ENCODE results near the gene SPNS3. TPM values are rescaled to one million over a fixed set of nuclear protein-coding genes. Genes with fewer than 3 reads are reported as not detected.

Gene SPNS3
- total RNA-seq, 2 donors from 2014 or later: 0.42 to 0.59 TPM

DNA sequence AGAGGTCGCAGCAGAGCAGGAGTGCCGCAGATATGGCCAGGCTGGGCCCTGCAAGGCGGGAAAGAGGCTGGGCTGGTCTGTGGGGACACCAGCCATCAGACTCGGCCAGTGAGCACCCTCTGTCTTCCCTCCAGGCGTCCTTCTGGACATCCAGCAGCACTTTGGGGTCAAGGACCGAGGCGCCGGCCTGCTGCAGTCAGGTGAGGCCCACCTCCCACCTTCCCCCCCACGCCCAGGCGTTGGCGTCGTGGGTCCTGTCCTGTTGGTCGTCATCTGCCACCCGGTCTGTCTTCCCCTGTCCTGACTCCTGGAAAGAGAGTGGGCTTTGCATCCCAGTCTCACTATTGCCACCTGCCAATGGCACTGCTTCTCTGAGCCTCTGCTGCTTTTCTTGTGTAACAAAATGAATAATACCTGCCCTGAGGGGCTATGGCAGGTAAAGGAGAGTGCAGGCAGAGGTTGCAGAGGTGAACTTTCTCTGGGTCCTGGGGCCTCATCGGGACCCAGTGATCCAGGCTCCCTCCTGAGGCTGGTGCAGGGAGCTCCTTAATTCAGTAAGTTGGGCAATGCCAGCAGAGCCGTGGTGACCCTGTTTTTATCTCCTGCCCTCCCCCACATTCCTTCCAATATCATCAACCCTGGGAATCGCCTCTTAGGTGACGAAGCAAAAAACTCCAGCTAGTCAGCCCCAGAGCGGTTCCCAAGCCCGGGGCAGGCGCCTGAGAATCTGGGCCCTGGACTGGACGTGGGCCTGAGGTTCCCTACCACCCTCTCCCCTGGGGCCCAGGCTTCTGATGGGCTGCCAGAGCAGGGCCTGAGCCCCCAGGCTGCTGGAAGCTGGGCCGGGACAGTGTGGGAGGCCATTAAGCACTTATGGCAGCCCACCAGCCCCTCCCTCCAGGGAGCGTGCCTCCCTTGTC lies 79.6 kb downstream of the SPNS3 start:
- no peak for DNase-seq
- no peak for ATAC-seq
- intact Hi-C loops (cut with DNase I): no loop called here

GRCh38 chr17:4514206-4514605 lies 80.5 kb downstream of the SPNS3 start:
- no peak for ATAC-seq
- no peak for DNase-seq
- intact Hi-C loops (cut with DNase I): no loop called here

GRCh38 chr17:4514779-4515178 lies 81.0 kb downstream of the SPNS3 start:
- DNase-seq: no peak
- no peak for ATAC-seq
- intact Hi-C loops (cut with DNase I): no loop called here

- no peak for ATAC-seq
- intact Hi-C loops (cut with DNase I): no loop called here
- no peak for DNase-seq
Measured at GRCh38 chr17:4515501-4515900, 81.8 kb downstream of the SPNS3 start.

DNA sequence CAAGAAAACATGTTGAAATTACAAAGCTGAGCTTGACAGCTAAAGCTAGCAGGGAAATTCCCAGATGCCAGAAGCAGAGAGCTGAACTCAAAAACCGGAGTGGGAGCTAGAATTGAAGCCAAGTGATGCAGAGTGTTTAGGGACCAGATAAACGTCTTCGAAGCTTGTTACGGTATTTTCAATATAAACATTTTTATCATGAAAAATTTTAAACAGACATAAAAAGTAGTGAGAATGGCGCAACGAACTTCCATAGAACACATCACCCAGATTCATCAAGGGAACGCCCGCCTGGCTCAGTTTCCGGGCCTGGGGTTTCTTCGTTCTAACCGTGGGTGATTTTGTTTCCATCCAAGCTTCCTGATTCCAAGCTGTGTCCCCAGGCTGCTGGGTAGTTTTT lies 83.0 kb downstream of the SPNS3 start:
- intact Hi-C loops (cut with DNase I): no loop called here
- DNase-seq: peak; percentile 69

DNA sequence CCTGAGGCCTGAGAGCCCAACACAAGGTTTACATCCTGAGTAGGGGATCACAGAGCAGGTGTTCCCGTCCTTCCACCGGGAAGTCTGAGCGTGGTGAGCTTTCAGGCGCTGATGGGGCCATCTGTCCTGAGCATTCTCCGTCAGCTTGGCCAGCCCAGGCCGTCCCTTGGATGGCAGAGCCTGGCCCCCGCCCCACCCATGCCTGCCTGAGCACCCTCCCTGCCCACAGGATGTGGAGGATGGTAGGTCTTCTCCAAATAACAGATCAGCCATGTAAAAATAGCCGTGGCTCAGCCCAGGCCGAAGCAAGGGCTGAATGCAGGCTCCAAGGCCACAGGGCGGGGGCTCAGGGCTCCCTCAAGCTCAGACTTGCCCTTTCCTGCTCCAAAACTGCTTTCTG lies 85.2 kb downstream of the SPNS3 start:
- peak in 1 of 2 donors; percentile 2 for ATAC-seq
- no peak for DNase-seq
- intact Hi-C loops (cut with DNase I): no loop called here

More for the DNA sequence above, 83.0 kb downstream of the SPNS3 start:
- peak in 1 of 2 donors; percentile 2 for ATAC-seq

DNA sequence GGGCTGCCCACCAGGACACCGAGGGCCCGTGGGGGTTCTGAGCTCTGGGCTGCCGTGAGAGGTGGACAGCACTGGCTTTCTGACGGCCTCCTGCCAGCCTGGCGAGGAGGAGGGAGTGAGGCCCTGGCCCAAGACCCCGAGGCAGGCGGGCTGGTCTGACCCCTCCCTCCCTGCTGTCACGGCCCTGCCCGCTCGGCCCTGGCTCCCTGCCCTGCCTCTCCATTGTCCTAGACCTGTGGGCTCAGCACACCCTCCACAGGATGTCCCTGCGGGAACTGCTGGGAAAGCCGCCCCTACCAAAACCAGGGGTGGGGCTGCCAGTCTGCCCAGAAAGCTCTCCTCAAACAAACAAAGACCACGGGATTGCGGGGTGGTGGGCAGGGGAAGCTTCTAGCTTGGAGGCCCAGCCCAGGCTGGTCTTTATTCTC lies 85.6 kb downstream of the SPNS3 start:
- ATAC-seq: peak; percentile 48 to 54
- DNase-seq: peak; percentile 85
- intact Hi-C loops (cut with DNase I): no loop called here

DNA sequence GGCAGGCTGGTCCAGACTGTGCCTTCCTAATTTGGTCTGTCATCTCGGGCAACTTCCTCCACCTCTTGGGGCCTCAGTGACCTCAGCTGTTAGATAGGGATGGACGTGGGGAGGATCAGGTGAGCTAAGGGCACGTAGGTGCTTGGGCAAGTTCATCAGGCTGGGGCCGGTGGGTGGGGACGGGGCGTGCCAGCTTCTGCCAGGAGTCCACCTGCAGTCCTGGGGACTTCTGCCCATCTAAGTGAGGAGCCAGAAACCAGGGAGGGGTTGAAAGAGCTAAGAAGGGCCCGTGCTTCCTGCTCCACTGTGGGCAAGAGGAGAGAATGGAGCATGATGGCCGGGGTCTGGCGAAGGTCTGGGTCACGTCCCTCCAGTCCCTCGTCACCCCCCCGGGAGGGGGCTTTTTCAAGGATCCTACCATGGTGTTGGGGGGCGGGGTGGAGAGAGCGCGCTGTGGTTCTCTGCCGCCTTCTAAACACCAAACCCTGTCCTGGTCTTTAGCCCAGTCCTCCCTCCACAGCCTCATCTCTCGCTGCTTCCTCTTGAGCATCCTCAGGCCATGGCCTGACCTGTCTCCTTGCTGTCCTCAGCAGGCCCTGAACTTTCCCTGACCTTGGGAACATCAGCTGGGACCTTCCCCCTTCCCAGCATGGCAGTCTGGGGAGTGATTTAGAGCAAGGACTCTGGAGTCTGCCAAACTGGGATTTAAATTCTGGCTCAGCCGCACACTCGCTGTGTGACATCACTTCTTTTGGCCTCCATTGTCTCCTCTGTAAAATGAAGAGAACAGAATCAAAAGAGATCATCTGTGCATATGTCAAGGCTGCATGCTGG lies 86.5 kb downstream of the SPNS3 start:
- intact Hi-C loops (cut with DNase I): no loop called here
- no peak for ATAC-seq
- no peak for DNase-seq

- intact Hi-C loops (cut with DNase I): no loop called here
- DNase-seq (no peak), ATAC-seq (peak; percentile 20 to 65)
Measured at GRCh38 chr17:4520894-4521600, 87.3 kb downstream of the SPNS3 start.

GRCh38 chr17:4522661-4523060 lies 88.9 kb downstream of the SPNS3 start:
- ATAC-seq (no peak), DNase-seq (peak; percentile 65)
- intact Hi-C loops (cut with DNase I): no loop called here

DNA sequence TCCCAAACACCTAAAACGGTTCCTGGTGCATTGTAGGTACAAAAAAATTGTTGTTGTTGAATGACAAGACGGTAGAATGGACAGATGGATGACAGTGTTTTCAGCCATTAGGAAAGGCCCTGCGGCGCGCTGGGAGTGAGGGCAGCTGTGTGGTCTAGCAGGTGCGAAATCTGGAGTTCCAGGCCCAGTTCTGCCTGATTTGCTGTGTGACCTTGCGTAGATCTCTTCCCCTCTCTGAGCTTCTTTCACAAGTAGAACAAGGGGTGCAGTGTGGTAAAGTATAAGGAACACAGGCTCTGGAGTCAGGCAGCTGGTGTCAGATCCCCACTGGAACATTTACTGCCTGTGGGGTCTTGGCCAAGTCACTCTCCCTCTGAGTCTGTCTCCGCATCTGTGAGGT lies 90.2 kb downstream of the SPNS3 start:
- DNase-seq (no peak), ATAC-seq (no peak)
- intact Hi-C loops (cut with DNase I): no loop called here

DNA sequence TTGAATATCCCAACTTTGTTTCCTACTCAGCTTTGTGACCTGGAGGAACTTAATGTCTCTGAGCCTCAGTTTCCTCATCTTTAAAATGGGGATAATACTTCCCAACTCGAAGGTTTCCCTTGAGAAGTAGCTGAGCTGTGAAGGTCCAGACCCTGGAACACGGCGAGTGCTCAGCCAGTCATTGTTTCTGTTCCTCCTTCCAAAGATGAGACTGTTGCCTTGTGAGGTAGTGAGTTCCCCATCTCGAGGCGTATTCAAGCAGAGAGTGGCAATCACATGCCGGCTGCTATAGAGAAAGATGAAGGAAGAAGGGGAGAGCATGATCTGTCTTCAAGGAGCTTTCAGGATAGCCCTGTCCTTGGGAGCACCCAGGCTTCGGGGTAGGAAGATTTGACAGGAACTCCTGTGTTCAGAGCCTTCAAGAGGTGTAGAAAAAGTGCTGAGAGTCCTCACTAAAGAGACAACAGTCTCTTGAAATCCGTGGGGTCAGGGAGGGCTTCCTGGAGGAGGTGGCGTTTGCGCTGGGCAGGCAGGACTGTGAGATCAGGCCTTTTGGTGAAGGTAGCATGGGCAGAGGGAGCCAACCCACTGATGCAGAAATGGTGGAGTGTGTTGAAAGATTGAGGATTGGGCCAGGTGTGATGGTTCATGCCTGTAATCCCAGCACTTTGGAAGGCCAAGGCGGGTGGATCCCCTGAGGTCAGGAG lies 92.1 kb downstream of the SPNS3 start:
- DNase-seq (no peak), ATAC-seq (no peak)
- intact Hi-C loops (cut with DNase I): no loop called here

DNA sequence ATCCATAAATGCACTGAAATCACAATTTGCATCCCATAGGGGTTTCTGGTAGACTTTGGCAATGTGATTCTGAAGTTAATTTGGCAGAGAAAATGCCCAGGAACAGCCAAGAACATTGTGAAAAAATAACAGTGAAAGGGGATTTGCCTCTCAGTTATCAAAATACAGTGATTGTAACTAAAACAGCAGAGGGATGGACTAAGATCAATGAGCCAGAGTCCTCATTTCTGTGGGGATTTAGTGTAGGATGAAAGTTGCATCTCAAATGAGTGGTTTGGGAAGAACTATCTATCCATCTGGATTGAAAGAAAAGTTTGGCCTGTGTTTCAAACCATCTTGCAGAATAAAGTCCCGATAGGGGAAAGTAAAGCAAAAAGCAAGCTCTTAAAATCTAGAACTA lies 93.4 kb downstream of the SPNS3 start:
- no peak for DNase-seq
- ATAC-seq: peak in 1 of 2 donors; percentile 48
- intact Hi-C loops (cut with DNase I): no loop called here

DNA sequence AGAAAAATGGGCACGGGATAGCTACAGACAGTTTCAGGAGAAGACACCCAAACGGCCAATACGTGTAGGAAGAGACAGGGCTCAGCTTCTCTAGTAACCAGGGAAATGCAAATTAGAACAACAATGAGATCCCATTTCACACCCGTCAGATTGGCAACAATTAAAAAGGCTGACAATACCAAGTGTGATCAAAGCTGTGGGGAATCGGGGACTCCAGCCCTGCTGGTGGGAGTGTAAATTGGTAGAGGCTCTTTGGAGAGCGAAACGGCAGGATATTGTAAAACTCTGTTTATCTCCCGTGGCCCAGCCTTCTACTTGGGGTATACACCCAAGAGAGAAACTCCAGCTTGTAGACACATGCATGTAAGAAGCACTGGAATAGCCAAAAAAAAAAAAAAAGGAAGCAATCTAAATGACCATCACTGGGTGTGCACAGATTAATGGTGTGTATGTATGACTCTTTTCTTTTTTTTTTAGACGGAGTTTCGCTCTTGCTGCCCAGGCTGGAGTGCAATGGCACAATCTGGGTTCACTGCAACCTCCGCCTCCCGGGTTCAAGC lies 93.9 kb downstream of the SPNS3 start:
- ATAC-seq (no peak), DNase-seq (no peak)
- intact Hi-C loops (cut with DNase I): no loop called here

DNA sequence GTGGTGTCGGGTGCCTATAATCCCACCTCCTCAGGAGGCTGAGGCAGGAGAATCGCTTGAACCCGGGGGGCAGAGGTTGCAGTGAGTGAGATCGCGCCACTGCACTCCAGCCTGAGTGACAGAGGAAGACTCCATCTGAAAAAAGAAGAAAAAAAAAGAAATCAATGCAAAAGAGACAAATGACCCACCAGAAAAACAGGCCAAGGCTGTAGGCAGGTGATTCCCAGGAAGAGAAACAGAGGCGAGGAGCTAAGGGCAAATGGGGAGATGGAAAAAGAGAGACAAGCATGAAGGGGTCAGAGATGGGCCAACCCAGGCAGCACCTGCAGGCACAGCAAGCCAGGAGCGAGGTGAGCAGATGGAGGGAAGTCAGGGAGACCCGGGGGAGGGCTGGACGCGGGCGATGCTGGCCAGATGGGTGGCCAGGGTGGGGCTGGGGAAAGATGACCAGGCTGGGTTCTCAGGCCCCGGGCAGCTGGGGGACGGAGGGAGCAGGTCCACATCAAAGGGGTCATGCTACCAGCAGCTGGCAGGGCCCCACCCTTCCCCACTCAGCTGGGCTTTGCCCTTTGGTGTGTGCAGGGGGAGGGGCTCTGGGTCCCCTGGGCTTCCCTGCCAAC lies 95.9 kb downstream of the SPNS3 start:
- intact Hi-C loops (cut with DNase I): no loop called here
- DNase-seq: no peak
- ATAC-seq: no peak

DNA sequence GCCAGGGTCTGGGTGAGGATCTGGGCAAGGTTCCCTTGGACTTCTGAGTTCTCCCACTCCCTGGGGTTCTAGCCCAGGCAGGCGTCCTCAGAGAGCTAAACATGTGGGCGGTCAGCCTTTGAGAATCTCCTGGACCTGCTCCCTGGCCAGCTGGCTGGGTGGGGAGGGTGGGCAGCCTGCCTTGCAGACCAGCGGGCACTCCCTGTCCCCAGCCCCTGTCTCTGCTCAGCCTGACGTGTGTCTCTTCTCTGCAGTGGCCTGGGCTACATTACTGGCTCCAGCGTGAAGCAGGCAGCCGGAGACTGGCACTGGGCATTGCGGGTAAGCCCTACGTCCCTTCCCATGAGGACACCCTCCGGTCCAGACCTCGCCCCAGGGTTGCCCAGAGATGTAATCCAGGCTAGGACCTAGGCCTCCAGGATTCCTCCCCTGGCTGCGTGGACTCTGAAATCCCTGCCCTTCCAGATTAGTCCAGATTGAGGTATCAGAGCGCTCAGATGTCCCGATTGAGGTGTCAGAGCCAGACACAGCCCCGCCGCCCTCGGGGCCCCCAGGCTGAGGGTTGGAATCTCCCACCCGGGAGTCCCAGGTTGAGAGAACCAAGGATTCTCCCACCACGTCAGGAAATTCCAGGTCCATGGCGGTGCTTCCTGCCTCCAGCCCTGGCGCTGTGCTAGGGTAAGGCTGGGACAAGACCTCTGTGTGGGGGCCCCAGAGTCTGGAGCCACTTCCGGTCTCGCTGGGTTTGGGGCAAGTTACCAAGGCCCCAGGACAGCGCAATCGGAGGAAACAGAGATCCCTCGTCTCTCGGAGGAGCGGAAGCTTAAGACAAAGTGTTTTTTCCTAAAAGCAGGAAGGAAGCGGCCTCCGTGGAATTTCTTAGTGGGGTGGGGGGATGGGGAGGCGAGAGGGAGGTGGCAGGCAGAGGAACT lies 97.3 kb downstream of the SPNS3 start:
- intact Hi-C loops (cut with DNase I): no loop called here
- DNase-seq: peak; percentile 76
- ATAC-seq: peak; percentile 23 to 39
